Stimulated activated CD8-positive, alpha-beta memory T cell treated with anti-CD3 and anti-CD28 coated beads, Interleukin-12 subunit alpha, Interleukin-12 subunit beta, amount 100 ng/mL, for 24 hours (primary cell): ENCODE data around the gene CHRM1.
"Not testable (repeated sequence)": the region's sequence is repeated elsewhere in the genome, so short reads cannot be mapped to it uniquely, and the experiment has no call there.

Source experiments
- DNase-seq: peaks from one replicate; pipeline ENCODE4 v3.0.0-alpha.2; 2020; ENCODE audit errors: extremely low read depth

CHRM1 gene

GRCh38 chr11:62875698-62876478 lies 45.3 kb downstream of the CHRM1 start:
- no peak for DNase-seq

- no peak for DNase-seq
Observed at GRCh38 chr11:62874851-62875250, 46.3 kb downstream of the CHRM1 start.

DNA sequence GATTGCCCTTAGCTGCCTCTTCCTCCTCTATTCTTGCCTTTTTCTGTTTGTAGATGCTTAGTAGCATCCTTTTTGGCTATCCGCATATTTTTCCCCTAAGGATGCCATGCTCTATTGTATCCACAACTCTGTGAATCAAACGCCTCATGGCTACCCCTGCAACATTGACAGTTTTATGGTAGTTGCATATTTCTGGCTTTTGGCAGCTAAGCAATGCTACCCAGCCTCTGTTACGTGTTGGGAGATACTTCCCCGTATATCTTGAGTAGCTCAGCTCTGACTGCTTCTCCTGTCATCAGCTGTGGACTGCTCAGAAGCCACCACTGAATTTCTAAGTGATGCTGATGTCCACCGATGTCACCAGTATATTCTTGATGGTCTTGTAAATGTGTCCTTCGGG lies 55.5 kb downstream of the CHRM1 start:
- no peak for DNase-seq

- DNase-seq: no peak
Observed at GRCh38 chr11:62863687-62864335, 57.4 kb downstream of the CHRM1 start.

GRCh38 chr11:62861564-62862192 lies 59.5 kb downstream of the CHRM1 start:
- DNase-seq: not testable (repeated sequence)

GRCh38 chr11:62860835-62861563 lies 60.2 kb downstream of the CHRM1 start:
- no peak for DNase-seq

- DNase-seq: not testable (repeated sequence)
Observed at GRCh38 chr11:62859281-62859703, 61.9 kb downstream of the CHRM1 start.
